NCI-H748 (cell line): ENCODE measurements around the gene PPP3R1.

Source experiments
- DNase-seq: peaks from one replicate; lab custom pipeline; 2025; ENCODE audit not compliant: unreplicated experiment; lab: John Stamatoyannopoulos, UW

Gene PPP3R1

GRCh38 chr2:68263632-68264031 is 11.3 kb upstream of the PPP3R1 start:
- peak; percentile 80 for DNase-seq

GRCh38 chr2:68258851-68259250 is 6.5 kb upstream of the PPP3R1 start:
- DNase-seq = no peak

DNA sequence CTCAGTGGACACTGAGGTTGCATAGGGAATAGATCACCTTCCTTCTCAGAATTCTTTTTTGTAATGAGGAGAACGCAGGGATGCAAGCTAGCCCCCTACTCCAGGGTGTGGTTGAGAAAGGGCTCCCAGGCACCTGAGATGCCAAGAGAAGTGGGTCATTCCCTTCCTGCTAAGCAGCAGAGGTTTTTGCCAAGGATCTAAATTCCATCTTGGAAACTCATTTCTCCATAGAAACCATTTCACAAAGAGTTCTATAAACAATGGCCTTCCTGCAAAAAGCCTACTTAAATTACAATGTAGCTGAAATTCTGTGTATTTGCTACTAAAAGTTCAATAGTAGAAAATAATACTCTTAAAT is 3.7 kb upstream of the PPP3R1 start:
- DNase-seq = no peak

DNA sequence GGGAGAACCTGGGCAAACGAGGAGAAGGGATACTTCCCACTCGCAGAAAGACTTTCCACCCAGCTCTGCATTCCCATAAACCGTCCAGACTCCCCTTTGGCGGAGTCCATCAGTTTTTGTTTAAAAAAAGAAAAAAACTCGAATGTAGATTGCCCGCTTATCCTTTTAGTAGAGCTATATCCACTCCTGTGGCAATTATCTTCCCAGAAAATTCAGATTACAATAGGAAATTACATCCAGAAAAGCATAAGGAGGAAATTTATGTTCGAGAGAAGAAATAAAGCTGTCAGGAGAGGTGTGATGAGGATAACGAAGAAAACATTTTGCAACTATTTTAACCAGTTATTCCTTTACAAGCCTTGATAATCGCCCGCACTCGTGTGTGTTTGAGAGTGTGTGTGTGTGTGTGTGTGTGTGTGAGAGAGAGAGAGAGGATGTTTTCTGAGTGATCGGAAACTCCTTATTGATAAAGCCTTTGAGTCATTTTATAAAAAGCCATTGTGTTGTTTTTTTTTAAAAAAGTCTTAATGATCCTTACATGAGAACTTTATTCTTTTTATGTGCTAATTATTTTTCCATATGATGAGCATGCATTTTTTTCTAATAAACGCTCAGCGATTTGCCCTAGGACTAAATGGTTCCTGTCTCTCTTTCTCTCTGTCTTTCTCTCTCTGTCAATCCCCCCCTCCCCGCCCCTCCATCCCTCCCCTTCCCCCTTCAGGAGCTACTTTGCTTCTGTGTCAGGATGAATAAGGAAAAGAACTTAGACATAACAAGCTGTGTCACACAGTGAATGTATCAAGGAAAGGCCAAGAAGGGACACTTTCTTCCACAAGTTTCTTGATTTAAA is 1.1 kb upstream of the PPP3R1 start:
- DNase-seq = peak; percentile 14

DNA sequence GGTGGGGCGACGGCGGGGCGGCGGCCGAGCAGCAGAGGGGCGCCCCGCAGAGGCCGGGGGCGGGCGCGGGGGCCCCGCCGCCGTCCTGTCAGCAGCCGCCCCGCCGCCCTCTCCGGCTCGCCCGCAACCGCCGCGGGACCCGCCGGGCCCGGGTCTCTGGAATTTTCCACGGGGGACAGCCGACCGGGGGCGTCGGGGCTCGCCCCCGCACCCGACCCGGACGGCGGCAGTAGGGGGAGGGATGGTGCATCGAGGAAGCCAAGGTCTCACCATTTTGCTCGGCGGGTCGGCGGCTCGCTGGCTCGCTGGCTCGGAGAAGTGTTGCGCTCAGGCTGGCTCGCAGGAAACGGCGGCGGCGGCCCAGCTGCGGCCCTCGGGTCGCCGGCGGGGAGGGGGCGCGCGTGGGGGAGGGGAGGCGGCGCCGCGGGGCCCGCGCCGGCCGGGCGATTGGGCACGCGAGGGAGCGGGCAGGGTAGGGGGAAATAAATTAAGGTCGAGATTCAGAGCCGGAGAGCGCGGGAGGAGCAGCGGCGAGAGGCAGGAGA is 405 bp downstream of the PPP3R1 start:
- DNase-seq = peak; percentile 43

- peak; percentile 82 for DNase-seq
Observed at GRCh38 chr2:68251187-68251854, 1.0 kb downstream of the PPP3R1 start.

GRCh38 chr2:68250652-68251186 is 1.6 kb downstream of the PPP3R1 start:
- DNase-seq = no peak

DNA sequence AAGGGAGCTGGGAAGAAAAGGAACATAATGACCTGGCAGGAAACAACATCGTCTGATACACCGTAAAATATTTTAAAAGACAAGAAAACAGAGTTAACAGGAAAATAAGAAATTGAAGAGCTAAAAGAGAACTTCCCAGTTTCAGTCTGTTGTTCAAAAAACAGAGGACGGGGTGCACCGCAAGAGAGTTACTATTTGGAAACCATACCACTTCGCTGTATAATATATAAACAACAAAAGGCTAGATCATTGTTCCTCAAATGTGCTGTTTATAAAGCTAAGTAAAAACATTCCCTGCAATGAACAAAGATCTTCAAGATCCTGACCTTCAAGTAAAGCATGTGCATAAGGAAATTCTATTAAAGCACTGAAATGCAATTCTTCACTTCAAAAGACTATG is 2.1 kb downstream of the PPP3R1 start:
- DNase-seq = no peak

DNA sequence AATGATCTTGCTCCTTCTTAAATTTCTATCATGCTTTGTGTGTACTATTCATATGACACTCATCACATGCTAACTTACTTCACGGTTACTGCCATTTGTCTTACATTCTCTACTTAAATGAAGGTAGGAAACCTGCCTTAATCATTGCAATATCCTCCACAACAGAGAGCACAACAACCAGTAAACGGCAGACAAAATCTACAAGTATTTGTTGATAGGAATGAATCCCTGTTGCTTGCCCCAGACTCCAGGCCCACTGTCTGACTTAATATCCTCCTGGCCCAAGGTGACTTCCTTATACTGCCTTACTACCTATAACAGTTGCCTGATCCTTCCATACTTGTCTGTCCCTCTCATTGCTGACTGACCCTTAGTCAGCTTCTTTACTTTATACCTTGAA is 3.5 kb downstream of the PPP3R1 start:
- DNase-seq = no peak

DNA sequence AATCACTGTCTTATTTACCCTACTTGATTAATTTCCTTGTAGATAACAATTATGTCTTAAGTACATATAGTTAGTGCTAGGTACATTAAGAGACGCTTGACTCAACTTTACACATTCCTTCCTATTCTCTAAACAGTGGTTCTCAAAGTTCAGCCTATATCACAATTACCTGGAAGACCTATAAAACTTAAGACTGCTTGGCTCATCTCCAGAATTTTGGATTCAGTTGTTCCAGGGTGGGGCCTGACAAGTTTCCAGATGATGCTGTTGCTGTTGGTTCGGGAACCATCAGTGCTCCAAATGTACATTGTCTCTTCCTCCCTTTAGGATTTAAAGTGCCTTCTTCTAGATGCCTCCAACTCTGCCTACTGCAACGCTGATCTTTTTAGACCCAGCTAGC is 4.0 kb downstream of the PPP3R1 start:
- no peak for DNase-seq

GRCh38 chr2:68246396-68246795 is 5.9 kb downstream of the PPP3R1 start:
- DNase-seq = no peak

DNA sequence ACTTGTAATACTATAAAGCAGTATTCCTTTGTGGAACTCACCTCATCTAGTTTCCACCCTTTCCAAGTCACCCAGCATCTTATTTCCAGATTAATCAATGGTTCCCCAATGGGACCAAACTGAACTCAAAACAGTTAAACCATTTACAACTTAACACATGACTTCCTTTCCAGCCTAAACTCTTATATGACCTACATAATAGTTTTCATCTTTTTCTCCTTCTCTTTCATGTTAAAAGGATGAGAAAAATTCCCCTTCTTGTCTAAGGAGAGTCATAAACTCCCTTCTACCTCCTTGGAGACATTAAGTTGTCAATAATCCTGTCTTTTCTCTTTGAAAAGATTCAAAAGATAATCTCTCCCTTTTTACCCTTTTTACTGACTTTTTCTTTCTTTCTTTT is 6.7 kb downstream of the PPP3R1 start:
- DNase-seq = no peak

GRCh38 chr2:68245066-68245465 is 7.3 kb downstream of the PPP3R1 start:
- DNase-seq = no peak

GRCh38 chr2:68244456-68244855 is 7.9 kb downstream of the PPP3R1 start:
- DNase-seq = no peak

DNA sequence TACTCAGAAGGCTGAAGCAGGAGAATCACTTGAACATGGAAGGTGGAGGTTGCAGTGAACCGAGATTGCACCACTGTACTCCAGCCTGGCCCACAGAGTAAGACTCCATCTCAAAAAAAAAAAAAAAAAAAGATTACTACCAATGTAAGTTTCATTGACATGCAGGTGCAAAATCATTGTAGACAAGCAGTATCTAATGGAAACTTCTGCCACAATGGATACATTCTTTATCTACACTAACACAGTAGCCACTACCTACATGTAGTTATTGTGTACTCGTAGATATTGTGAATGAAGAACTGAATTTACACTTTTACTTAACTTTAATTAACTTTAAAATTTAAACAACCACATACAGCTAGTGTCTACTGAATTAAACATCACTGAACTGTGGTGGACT is 10.6 kb downstream of the PPP3R1 start:
- DNase-seq = no peak

DNA sequence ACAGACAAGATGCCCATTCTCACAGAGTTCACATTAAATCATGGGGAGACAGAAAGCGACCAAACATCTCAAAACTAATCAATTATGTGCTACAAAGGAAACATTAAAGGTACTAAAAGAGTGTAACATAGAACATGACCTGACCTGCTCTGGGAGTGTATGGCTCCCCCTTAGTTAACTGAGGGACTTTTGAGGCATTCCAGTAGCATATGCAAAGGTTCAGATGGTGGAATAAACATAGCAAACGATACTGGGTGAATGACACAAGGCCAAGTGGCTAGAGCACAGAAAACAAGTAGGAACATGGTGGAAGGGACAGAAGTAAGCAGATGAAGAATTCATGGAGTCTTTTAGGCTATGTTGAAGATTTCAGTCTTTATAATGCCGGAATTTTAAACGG is 11.9 kb downstream of the PPP3R1 start:
- DNase-seq = no peak

DNA sequence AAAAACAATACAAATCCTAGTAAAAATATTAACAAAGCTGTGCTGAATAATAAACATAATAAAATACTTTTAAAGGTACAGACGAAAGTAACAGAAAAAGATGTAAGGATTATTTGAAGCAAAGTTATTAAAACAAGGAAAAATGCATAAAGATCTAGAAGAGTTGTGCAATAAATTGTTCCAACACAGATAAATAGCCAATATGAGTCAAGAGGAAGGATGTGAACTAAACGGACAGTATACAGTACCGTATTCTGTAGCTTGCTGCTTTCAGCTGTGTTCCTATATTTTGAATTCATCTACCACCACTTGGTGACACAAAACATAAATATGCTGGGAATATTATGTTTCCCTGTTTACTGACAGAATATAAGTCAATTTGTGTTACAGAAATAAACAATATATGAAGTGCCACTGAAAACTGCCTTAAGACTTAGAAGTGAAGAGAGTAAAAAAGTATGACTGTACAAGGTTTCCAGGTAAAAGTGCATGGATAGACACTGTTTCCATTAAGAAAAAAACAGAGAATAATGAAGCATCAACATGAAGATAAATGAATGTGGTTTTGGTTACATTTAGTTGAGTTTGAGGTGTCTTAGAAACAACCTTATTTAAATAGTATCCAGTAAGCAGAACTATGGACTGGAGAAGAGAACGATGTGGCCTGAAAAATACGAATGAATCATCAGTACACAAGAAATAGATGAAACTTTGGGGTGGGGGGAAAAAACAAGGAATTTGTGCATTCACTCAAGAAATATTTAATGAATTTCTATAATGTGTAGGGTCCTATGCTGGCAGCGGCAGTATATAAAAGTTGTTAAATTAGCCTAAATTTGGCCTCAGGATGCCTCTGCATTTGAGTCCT is 13.1 kb downstream of the PPP3R1 start:
- no peak for DNase-seq

GRCh38 chr2:68237976-68238580 is 14.3 kb downstream of the PPP3R1 start:
- no peak for DNase-seq

DNA sequence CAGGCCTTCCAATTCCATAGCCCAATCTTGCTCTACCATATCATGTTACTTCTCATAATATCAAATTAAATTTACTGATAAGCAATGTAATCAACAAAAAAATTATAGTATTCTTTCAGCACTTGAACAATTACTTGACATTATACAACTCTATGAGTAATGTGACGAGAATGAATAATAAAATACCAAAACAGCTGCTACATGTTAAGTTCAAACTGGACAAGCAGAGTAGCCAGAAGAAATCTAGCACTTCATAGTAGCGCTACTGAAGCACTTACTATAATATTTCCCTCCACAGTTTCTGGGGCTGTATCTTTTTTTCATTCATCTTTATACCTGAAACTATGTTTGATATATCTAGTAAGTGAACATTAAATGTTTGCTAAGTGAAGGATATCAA is 14.9 kb downstream of the PPP3R1 start:
- DNase-seq = no peak

DNA sequence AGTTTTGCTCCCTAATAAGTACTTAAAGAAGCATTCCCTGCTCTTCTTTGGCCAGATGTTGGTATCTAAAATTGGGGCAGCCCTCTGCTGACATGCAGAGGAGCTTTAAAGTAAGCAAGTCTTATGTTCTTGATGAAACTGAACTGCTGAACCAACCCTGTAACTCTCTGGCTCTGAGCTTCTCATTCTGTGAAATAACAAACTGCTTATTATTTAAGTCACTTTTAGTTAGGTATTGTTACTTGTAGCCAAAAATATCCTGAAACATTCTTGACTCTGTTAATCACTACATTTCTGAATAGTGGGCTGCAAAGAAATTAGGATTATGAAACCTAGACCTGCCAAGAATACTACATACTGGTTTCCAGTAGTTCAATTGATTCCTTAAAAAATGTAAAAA is 15.5 kb downstream of the PPP3R1 start:
- no peak for DNase-seq
